ENCODE results near the gene SENP3.
A peak's percentile ranks its signal among the peaks of the same experiment; 100 is the strongest.

Gene SENP3

DNA sequence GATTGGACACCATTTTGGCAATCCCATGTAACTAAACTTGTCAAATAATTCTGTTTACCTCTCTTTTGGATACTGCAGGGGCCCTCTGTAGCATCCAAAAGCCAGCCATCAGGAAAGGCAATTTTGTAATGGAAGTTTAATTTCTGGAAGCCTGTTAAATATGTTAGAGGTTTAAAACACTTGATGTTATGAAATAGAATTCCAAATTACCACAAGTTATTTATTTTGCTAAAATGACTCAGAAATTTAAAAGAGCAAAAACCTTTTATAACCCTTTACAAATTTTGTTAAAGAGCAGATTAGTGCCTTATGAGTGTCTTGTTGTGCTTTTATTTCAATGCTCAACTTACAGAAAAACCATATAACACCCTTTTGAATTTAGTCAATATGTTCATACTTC lies 32.9 kb upstream of the SENP3 start:
- no peak overlapping the region for H3K4me3 ChIP-seq (ENCODE audit: low read depth, low read length)
- no peak for TF ChIP-seq CTCF (conservative IDR thresholded peaks at IDR 0.05; ENCODE audit: low read depth, low read length)
- no peak for DNase-seq (ENCODE audit: low read depth)

DNA sequence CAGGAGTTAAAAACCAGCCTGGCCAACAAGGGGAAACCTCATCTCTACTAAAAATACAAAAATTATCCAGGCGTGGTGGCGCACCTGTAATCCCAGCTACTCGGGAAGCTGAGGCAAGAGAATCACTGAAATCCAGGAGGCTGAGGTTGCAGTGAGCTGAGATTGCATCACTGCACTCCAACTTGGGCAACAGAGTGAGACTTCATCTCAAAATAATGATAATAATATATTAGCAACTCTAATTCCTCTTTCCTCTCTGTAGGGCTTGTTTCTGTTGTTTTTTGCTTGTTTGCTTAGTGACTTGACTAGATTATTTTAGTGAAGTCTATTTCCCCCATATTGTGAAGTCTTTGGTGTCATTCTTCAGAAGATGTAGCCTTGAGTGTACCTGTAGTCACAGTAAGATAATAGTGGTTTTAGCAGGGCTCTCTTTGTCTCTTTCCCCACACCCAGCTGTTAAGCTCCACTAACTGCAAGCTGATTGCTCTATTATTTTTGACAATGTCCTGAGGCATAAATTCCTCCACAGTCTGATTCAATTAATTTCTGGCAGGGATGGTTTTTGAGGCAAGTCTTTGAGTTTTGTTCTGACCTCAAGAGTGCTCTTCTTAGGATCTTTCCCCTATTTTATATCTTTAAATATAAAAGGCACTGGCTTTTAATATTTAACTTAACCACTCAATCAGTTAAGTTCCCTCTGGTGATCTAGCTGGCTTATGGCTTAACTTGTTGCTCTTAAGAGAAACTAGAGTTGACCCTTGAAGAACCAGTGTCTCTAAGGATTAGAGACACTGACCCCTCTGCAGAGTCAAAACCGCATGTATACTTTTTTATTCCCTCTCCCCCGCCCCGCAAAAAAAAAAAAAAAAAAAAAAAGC lies 31.5 kb upstream of the SENP3 start:
- no peak for DNase-seq (ENCODE audit: low read depth)
- TF ChIP-seq CTCF (conservative IDR thresholded peaks at IDR 0.05; ENCODE audit: low read depth, low read length) = no peak
- H3K4me3 ChIP-seq (ENCODE audit: low read depth, low read length) = no peak overlapping the region

DNA sequence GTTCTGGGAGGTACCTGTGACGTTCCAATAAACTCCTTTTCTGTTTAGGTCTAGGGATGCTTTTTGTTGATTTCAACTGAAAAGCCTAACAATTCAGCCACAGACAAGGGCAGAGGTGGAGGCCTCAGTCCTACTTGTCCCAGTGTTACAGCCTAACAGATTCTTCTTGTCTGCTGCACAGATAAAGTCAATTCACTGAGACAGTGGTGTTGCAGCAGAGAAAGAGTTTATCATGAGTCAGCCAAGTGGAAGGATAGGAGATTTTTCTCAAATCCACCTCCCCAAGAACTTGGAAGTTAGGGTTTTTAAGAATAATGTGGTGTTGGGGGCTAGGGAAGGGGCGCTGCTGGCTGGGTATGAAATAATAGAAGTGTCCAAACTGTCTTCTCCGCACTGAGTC lies 23.7 kb upstream of the SENP3 start:
- DNase-seq (ENCODE audit: low read depth) = no peak
- no peak overlapping the region for H3K4me3 ChIP-seq (ENCODE audit: low read depth, low read length)
- no peak for TF ChIP-seq CTCF (conservative IDR thresholded peaks at IDR 0.05; ENCODE audit: low read depth, low read length)

GRCh38 chr17:7538891-7539545 lies 22.7 kb upstream of the SENP3 start:
- peak; percentile 19 for DNase-seq (ENCODE audit: low read depth)

DNA sequence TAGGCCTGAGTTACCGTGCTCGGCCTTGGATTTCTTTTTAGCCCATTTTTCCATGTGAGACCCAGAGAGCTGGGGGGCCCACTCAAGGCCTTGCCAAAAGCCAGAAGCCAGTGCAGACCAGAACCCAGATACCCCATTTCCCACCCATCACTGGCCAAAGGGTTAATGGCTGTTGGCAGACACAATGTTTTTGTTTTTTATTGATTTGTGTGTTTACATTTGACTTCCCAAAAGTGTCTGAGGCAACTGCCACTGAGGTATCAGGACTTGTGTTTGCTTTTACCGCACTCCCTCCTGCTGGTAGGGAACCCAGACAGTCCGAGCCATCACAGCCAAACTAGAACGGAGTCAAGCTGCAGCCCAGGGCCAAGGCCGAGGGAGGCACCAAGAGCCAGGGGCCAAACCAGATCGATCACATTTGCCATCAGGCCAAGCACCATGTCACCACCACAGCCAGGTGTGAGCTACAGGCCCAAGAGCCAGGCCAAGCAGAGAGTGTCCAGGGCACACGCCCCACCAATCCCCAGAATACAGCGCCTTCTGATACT lies 20.6 kb upstream of the SENP3 start:
- no peak for DNase-seq (ENCODE audit: low read depth)
- no peak for TF ChIP-seq CTCF (conservative IDR thresholded peaks at IDR 0.05; ENCODE audit: low read depth, low read length)
- no peak overlapping the region for H3K4me3 ChIP-seq (ENCODE audit: low read depth, low read length)

More at GRCh38 chr17:7538891-7539545, 22.7 kb upstream of the SENP3 start:
- TF ChIP-seq CTCF (conservative IDR thresholded peaks at IDR 0.05; ENCODE audit: low read depth, low read length) = no peak
- no peak overlapping the region for H3K4me3 ChIP-seq (ENCODE audit: low read depth, low read length)

DNA sequence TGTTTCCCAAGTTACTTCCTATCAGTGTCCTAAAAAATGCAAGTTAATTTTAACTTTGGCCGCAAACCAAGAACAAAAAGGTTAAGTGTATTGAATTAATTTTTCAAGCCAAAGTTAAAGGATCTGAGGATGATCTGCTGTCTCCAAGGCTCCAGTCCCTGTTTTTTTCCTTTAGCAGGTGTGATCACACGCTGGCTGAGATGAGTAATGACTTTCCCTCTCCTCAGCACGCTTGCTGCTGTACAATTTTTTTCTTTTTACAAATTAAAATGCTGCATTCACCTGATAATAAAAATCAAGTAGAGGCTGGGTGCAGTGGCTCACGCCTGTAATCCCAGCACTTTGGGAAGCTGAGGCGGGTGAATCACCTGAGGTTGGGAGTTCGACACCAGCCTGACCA lies 16.8 kb upstream of the SENP3 start:
- no peak for TF ChIP-seq CTCF (conservative IDR thresholded peaks at IDR 0.05; ENCODE audit: low read depth, low read length)
- DNase-seq (ENCODE audit: low read depth) = no peak
- H3K4me3 ChIP-seq (ENCODE audit: low read depth, low read length) = no peak overlapping the region
